Measurements from ENCODE around the gene BLZF1. TPM values are rescaled to one million over a fixed set of nuclear protein-coding genes. Genes with fewer than 3 reads are reported as not detected.

Gene BLZF1
- polyA plus RNA-seq, 1 donor from 2014 or later, result 19.9 TPM

DNA sequence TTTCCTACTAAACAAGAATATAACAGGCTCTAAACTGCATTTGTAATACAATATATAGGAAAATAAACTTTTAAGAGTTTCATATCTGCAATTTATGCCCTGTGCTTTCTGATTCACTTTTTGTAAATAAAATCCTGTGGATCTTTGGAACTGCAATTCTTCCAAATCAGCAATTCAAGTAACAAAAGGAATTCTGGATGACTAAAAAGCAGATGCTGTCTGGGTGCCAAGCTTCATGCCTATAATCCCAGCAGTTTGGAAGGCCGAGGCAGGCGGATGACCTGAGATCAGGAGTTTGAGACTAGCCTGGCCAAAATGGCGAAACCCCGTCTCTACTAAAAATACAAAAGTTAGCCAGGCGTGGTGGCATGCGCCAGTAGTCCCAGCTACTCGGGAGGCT, 6.7 kb upstream of the BLZF1 start:
- Histone ChIP-seq H3K4me3 (ENCODE audit: low read length) (no peak overlapping the region), H2AFZ (ENCODE audit: low read depth, low read length) (no peak overlapping the region), H3K79me2 (replicated peaks; ENCODE audit: insufficient read depth, low read length) (peaks cover 22% of the 10 kb centered on the region), H3K9me3 (ENCODE audit: low read length) (no peaks in the 10 kb centered on the region), H3K9me2 (ENCODE audit: insufficient read depth, low read length) (no peaks in the 10 kb centered on the region), H3F3A (ENCODE audit: insufficient read depth, low read length, poor library complexity, severe bottlenecking) (no peaks in the 10 kb centered on the region), H3K4me2 (ENCODE audit: low read length) (no peak overlapping the region), H3K36me3 (ENCODE audit: insufficient read depth, low read length) (no peaks in the 10 kb centered on the region), H3K27me3 (ENCODE audit: insufficient read depth, low read depth, low read length) (no peaks in the 10 kb centered on the region), H4K20me1 (ENCODE audit: insufficient read depth) (no peaks in the 10 kb centered on the region), H3K27ac (ENCODE audit: low read length) (no peak overlapping the region), H3K9ac (ENCODE audit: low read length) (no peak overlapping the region)
- TF ChIP-seq EZH2 (IDR thresholded peaks at IDR 0.05; ENCODE audit: borderline replicate concordance, insufficient read depth, low read length, poor library complexity, severe bottlenecking), result no peak
- TF ChIP-seq MXI1 (conservative IDR thresholded peaks at IDR 0.05; ENCODE audit: poor library complexity, severe bottlenecking), result no peak
- no peak for TF ChIP-seq SMC3 (conservative IDR thresholded peaks at IDR 0.05; ENCODE audit: poor library complexity)
- no peak for TF ChIP-seq EP300 (conservative IDR thresholded peaks at IDR 0.05; ENCODE audit: poor library complexity, severe bottlenecking)
- TF ChIP-seq, protein P1, sequence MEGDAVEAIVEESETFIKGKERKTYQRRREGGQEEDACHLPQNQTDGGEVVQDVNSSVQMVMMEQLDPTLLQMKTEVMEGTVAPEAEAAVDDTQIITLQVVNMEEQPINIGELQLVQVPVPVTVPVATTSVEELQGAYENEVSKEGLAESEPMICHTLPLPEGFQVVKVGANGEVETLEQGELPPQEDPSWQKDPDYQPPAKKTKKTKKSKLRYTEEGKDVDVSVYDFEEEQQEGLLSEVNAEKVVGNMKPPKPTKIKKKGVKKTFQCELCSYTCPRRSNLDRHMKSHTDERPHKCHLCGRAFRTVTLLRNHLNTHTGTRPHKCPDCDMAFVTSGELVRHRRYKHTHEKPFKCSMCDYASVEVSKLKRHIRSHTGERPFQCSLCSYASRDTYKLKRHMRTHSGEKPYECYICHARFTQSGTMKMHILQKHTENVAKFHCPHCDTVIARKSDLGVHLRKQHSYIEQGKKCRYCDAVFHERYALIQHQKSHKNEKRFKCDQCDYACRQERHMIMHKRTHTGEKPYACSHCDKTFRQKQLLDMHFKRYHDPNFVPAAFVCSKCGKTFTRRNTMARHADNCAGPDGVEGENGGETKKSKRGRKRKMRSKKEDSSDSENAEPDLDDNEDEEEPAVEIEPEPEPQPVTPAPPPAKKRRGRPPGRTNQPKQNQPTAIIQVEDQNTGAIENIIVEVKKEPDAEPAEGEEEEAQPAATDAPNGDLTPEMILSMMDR (IDR thresholded peaks at IDR 0.05; ENCODE audit: poor library complexity, severe bottlenecking), result no peak
- TF ChIP-seq RAD21 (conservative IDR thresholded peaks at IDR 0.05), result no peak
- TF ChIP-seq, protein P2, sequence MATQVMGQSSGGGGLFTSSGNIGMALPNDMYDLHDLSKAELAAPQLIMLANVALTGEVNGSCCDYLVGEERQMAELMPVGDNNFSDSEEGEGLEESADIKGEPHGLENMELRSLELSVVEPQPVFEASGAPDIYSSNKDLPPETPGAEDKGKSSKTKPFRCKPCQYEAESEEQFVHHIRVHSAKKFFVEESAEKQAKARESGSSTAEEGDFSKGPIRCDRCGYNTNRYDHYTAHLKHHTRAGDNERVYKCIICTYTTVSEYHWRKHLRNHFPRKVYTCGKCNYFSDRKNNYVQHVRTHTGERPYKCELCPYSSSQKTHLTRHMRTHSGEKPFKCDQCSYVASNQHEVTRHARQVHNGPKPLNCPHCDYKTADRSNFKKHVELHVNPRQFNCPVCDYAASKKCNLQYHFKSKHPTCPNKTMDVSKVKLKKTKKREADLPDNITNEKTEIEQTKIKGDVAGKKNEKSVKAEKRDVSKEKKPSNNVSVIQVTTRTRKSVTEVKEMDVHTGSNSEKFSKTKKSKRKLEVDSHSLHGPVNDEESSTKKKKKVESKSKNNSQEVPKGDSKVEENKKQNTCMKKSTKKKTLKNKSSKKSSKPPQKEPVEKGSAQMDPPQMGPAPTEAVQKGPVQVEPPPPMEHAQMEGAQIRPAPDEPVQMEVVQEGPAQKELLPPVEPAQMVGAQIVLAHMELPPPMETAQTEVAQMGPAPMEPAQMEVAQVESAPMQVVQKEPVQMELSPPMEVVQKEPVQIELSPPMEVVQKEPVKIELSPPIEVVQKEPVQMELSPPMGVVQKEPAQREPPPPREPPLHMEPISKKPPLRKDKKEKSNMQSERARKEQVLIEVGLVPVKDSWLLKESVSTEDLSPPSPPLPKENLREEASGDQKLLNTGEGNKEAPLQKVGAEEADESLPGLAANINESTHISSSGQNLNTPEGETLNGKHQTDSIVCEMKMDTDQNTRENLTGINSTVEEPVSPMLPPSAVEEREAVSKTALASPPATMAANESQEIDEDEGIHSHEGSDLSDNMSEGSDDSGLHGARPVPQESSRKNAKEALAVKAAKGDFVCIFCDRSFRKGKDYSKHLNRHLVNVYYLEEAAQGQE (IDR thresholded peaks at IDR 0.05; ENCODE audit: borderline replicate concordance), result no peak

DNA sequence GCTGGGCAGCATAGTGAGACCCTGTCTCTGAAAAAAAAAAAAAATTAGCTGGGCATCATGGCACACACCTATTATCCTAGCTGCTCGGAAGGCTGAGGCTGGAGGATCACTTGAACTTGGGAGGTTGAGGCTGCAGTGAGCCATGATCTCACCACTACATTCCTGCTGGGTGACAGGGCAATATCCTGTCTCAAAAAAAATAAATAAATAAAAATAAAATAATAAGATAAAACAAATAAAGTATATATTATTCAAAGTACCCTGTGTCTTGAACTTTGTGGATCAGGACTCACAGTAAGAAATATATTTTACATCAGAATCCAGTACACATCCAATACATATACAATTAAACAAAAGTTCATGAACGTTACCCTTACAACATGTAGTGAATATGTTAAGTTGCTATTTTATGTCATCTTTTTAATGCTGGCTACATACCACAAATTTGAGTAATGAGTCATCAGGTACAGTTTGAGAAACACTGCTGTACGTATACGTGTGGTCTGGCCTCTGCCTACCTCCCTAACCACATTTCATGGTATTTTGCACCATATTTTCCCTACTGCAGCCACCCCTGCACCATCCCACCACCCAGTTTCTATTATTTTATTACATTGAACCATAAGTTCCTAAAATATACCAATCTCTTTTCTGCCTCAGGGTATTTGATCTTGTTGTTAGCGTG, 4.8 kb upstream of the BLZF1 start:
- Histone ChIP-seq H3K79me2 (replicated peaks; ENCODE audit: insufficient read depth, low read length) (peaks cover 35% of the 10 kb centered on the region), H3K4me2 (ENCODE audit: low read length) (no peak overlapping the region)

DNA sequence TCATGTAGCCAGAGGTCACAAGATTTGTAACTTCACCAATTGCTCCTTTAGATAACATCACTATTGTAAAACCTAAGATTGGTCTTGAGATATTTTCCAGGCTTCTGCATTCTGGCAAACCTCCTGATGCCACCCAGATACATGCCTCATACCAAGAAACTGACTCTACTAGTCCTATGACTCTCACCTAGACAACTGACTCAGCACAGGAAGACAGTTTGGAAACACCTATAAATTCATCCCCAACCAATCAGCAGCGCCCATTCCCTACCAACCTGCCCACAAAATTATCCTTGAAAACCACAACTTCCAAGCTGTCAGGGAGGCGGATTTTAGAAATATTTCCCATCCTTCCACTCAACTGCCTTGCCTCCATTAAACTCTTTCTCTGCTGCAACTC, 3.0 kb upstream of the BLZF1 start:
- no peak overlapping the region for H3K27ac ChIP-seq (ENCODE audit: low read length)
- H3F3A ChIP-seq (ENCODE audit: insufficient read depth, low read length, poor library complexity, severe bottlenecking), result no peaks in the 10 kb centered on the region
- no peak overlapping the region for H3K4me2 ChIP-seq (ENCODE audit: low read length)
- peak overlapping the region; percentile 3 for H3K4me3 ChIP-seq (ENCODE audit: low read length)
- H3K9me2 ChIP-seq (ENCODE audit: insufficient read depth, low read length), result no peaks in the 10 kb centered on the region
- H4K20me1 ChIP-seq (ENCODE audit: insufficient read depth), result no peaks in the 10 kb centered on the region
- H3K9me3 ChIP-seq (ENCODE audit: low read length), result no peaks in the 10 kb centered on the region
- no peak overlapping the region for H2AFZ ChIP-seq (ENCODE audit: low read depth, low read length)
- no peak for TF ChIP-seq EP300 (conservative IDR thresholded peaks at IDR 0.05; ENCODE audit: poor library complexity, severe bottlenecking)
- no peaks in the 10 kb centered on the region for H3K36me3 ChIP-seq (ENCODE audit: insufficient read depth, low read length)
- no peaks in the 10 kb centered on the region for H3K27me3 ChIP-seq (ENCODE audit: insufficient read depth, low read depth, low read length)
- peaks cover 50% of the 10 kb centered on the region for H3K79me2 ChIP-seq (replicated peaks; ENCODE audit: insufficient read depth, low read length)
- H3K9ac ChIP-seq (ENCODE audit: low read length), result no peak overlapping the region

More for the DNA sequence above, 4.8 kb upstream of the BLZF1 start:
- no peaks in the 10 kb centered on the region for H3K9me2 ChIP-seq (ENCODE audit: insufficient read depth, low read length)
- H2AFZ ChIP-seq (ENCODE audit: low read depth, low read length), result no peak overlapping the region
- H3K27ac ChIP-seq (ENCODE audit: low read length), result no peak overlapping the region
- H3K4me3 ChIP-seq (ENCODE audit: low read length), result peak overlapping the region; percentile 3
- no peaks in the 10 kb centered on the region for H4K20me1 ChIP-seq (ENCODE audit: insufficient read depth)
- H3K9ac ChIP-seq (ENCODE audit: low read length), result no peak overlapping the region
- no peaks in the 10 kb centered on the region for H3K9me3 ChIP-seq (ENCODE audit: low read length)
- H3K36me3 ChIP-seq (ENCODE audit: insufficient read depth, low read length), result no peaks in the 10 kb centered on the region
- TF ChIP-seq TAF1 (IDR thresholded peaks at IDR 0.05; ENCODE audit: low read depth), result no peak
- no peaks in the 10 kb centered on the region for H3F3A ChIP-seq (ENCODE audit: insufficient read depth, low read length, poor library complexity, severe bottlenecking)
- H3K27me3 ChIP-seq (ENCODE audit: insufficient read depth, low read depth, low read length), result no peaks in the 10 kb centered on the region

Measured in neural cell (in vitro differentiated cells).